GM12878 (cell line): ENCODE results near the gene TAS2R5. TPM values are rescaled to one million over a fixed set of nuclear protein-coding genes. Genes with fewer than 3 reads are reported as not detected.

Source experiments
- ATAC-seq: fragments of 200-7000 bp; cut with Tn5 transposase; 3 replicates; pipeline ENCODE4 v1.9.1; 2020; ENCODE audit warnings: mild to moderate bottlenecking, moderate library complexity
- BruUV-seq: library from RNA; stranded (reverse); fragments of 400-500 nt; replicated peaks from 2 replicates; lab custom pipeline; 2021; lab: Mats Ljungman, UMichigan
- CTCF ChIA-PET: fragments of 300-600 bp; sonication (Branson Sonifier 250); formaldehyde crosslinking; extraction: SDS; loops from one replicate; lab custom pipeline; 2021; ENCODE audit warnings: inconsistent platforms; lab: Yijun Ruan, JAX
- POLR2A ChIA-PET: fragments of 350-600 bp; formaldehyde crosslinking; extraction: SDS; loops from one replicate; lab custom pipeline; 2021; ENCODE audit warnings: inconsistent platforms; lab: Charles Lee
- RAD21 ChIA-PET: fragments of 300-600 bp; sonication (Branson Sonifier 250); formaldehyde crosslinking; loops from one replicate; lab custom pipeline; 2023; ENCODE audit warnings: antibody characterized with exemption; ENCODE audit not compliant: unreplicated experiment; lab: Charles Lee
- SMC1A ChIA-PET: fragments of 300-600 bp; sonication (Branson Sonifier 250); formaldehyde crosslinking; loops from one replicate; lab custom pipeline; 2023; ENCODE audit not compliant: unreplicated experiment, uncharacterized antibody; lab: Charles Lee
- DNase-seq: peaks from one replicate; pipeline ENCODE4 v3.0.0-alpha.2; 2011; ENCODE audit warnings: low read depth, low spot score
- FAIRE-seq: peaks from 3 replicates; lab custom pipeline; 2011; peaks lifted over from hg19 to GRCh38; lab: Jason Lieb, UNC
- H2AFZ ChIP-seq: 2 replicates; pipeline ENCODE4 v1.6.0; 2011; ENCODE audit warnings: low read depth, low read length, control low read depth; ENCODE audit not compliant: control insufficient read depth
- H3K27ac ChIP-seq: 2 replicates; pipeline ENCODE4 v1.5.1; 2011; ENCODE audit warnings: control low read depth; ENCODE audit not compliant: control insufficient read depth, insufficient read depth
- H3K27me3 ChIP-seq, 2 experiments: replicated peaks in 1 of 2; 2 replicates each; pipeline versions ENCODE4 v1.6.0 to v1.6.1; 2011; ENCODE audit warnings: low read length in 1 of 2; ENCODE audit not compliant: control insufficient read depth in 2 of 2, insufficient read depth in 2 of 2
- H3K36me3 ChIP-seq, 2 experiments: 2 replicates each; pipeline ENCODE4 v1.5.1; 2011; ENCODE audit warnings: low read length in 1 of 2; ENCODE audit not compliant: control insufficient read depth in 2 of 2, insufficient read depth in 2 of 2
- H3K4me1 ChIP-seq: 2 replicates; pipeline ENCODE4 v1.6.1; 2011; ENCODE audit warnings: mild to moderate bottlenecking, low read length, moderate library complexity, mixed read lengths; ENCODE audit not compliant: control insufficient read depth, insufficient read depth
- H3K4me2 ChIP-seq: 2 replicates; pipeline ENCODE4 v1.6.0; 2011; ENCODE audit warnings: control low read depth; ENCODE audit not compliant: control insufficient read depth, insufficient read depth
- H3K4me3 ChIP-seq: fragments of 200-600 bp; sonication (generic); 2 replicates; pipeline ENCODE4 v1.5.1; 2016
- H3K79me2 ChIP-seq: 2 replicates; pipeline ENCODE4 v1.6.0; 2011; ENCODE audit warnings: low read length; ENCODE audit not compliant: control insufficient read depth, insufficient read depth
- H3K9ac ChIP-seq: 2 replicates; pipeline ENCODE4 v1.8.0; 2011; ENCODE audit warnings: low read length, control low read depth, mixed read lengths; ENCODE audit not compliant: control insufficient read depth, insufficient read depth
- H3K9me3 ChIP-seq: replicated peaks from 3 replicates; pipeline ENCODE4 v1.5.1; 2011; ENCODE audit warnings: mild to moderate bottlenecking, low read length; ENCODE audit not compliant: control insufficient read depth, insufficient read depth
- H4K20me1 ChIP-seq: 2 replicates; pipeline ENCODE4 v1.6.0; 2011; ENCODE audit not compliant: control insufficient read depth, insufficient read depth
- CBFB ChIP-seq: IDR thresholded peaks from 2 replicates; pipeline ENCODE4 v1.6.1; 2016; ENCODE audit warnings: antibody characterized with exemption, low read depth
- EED ChIP-seq: sonication (generic); IDR thresholded peaks from 2 replicates; pipeline ENCODE4 v1.6.1; 2016; ENCODE audit warnings: antibody characterized with exemption, low read depth
- HDGF ChIP-seq: fragments of 450-650 bp; IDR thresholded peaks from 2 replicates; pipeline ENCODE4 v1.6.1; 2016; ENCODE audit warnings: antibody characterized with exemption
- IKZF1 ChIP-seq: fragments of 450-650 bp; conservative IDR thresholded peaks from 2 replicates; pipeline ENCODE4 v1.6.1; 2017; ENCODE audit warnings: antibody characterized with exemption, mild to moderate bottlenecking
- LARP7 ChIP-seq: fragments of 450-650 bp; IDR thresholded peaks from 2 replicates; pipeline ENCODE4 v1.6.1; 2017; ENCODE audit warnings: mild to moderate bottlenecking
- MTA2 ChIP-seq: fragments of 450-650 bp; IDR thresholded peaks from 2 replicates; pipeline ENCODE4 v1.6.1; 2016; ENCODE audit warnings: low read depth, mild to moderate bottlenecking, moderate library complexity
- MYC ChIP-seq: IDR thresholded peaks from 2 replicates; pipeline ENCODE4 v1.6.1; 2011; ENCODE audit warnings: mild to moderate bottlenecking, low read length, moderate library complexity, inconsistent platforms; ENCODE audit not compliant: insufficient read depth, insufficient replicate concordance, insufficient read length, severe bottlenecking
- NBN ChIP-seq: fragments of 450-650 bp; IDR thresholded peaks from 2 replicates; pipeline ENCODE4 v1.6.1; 2016
- PAX8 ChIP-seq: fragments of 450-650 bp; IDR thresholded peaks from 2 replicates; pipeline ENCODE4 v1.6.1; 2017; ENCODE audit warnings: mild to moderate bottlenecking, moderate library complexity
- RFX5 ChIP-seq: IDR thresholded peaks from 2 replicates; pipeline ENCODE4 v1.6.1; 2011; ENCODE audit warnings: low read depth, low read length, improper control_type of control experiment
- SMC3 ChIP-seq: IDR thresholded peaks from 2 replicates; pipeline ENCODE4 v1.6.1; 2011; ENCODE audit warnings: low read length, improper control_type of control experiment, borderline replicate concordance
- SRF ChIP-seq, 2 experiments: IDR thresholded peaks; 2 replicates each; pipeline ENCODE4 v1.6.1; 2011; ENCODE audit warnings: low read depth in 2 of 2, low read length in 2 of 2, mild to moderate bottlenecking in 1 of 2, moderate library complexity in 1 of 2
- SUPT20H ChIP-seq: IDR thresholded peaks from 2 replicates; pipeline ENCODE4 v1.6.1; 2011; ENCODE audit warnings: low read depth, mild to moderate bottlenecking, low read length, moderate library complexity, borderline replicate concordance; ENCODE audit not compliant: control insufficient read depth
- WGBS: methylation state at CpG from one replicate; pipeline ENCODE4 v1.1.6; 2016; ENCODE audit warnings: low lambda C conversion rate; ENCODE audit not compliant: insufficient replicate concordance, insufficient coverage; ENCODE audit errors: missing lambda C conversion rate; 5-methylcytosine and 5-hydroxymethylcytosine counted together
- in situ Hi-C: fragments of 300-500 bp; cut with MboI; formaldehyde crosslinking; loops from 9 replicates; pipeline ENCODE4 v1.14.3; 2018; ENCODE audit warnings: mixed read lengths
- intact Hi-C: fragments of 100-400 bp; cut with micrococcal nuclease; formaldehyde crosslinking; loops from one replicate; pipeline ENCODE4 v1.14.2; 2022; ENCODE audit not compliant: unreplicated experiment
- polyA plus RNA-seq, 11 experiments: library from polyadenylated mRNA; depleted of rRNA in 4 of 11; unstranded in 6 of 11; stranded (reverse) in 5 of 11; fragments of >200 nt; fragmentation: Nextera tagmentation in 4 of 11; fragmentation: Illumina TruSeq in 1 of 11; extraction: Ambion mirVana in 4 of 11; extraction: Trizol in 1 of 11; gene quantifications; 1 replicate in 1 of 11; 2 replicates in 10 of 11; pipeline versions ENCODE4 v1.2.1 to v1.2.3, GENCODE V29; 2011 to 2016; ENCODE audit warnings: inconsistent platforms in 2 of 11, missing spikeins in 2 of 11, low read depth in 1 of 11
- total RNA-seq, 4 experiments: library from RNA; depleted of rRNA in 3 of 4; stranded (reverse); fragments of >200 nt in 3 of 4; fragmentation: Illumina TruSeq in 1 of 4; extraction: Trizol in 1 of 4; gene quantifications; 2 replicates each; pipeline versions ENCODE4 v1.2.1 to v1.2.3, GENCODE V29; 2013 to 2021
- TF ChIP-seq, protein P1 (sequence below): IDR thresholded peaks from 2 replicates; pipeline ENCODE4 v1.6.1; 2012; ENCODE audit warnings: mild to moderate bottlenecking, low read depth, low read length
- TF ChIP-seq, protein P2 (sequence below): fragments of 450-650 bp; IDR thresholded peaks from 2 replicates; pipeline ENCODE4 v1.6.1; 2017; ENCODE audit warnings: antibody characterized with exemption, mild to moderate bottlenecking, moderate library complexity

The TAS2R5 gene
- total and polyA plus RNA-seq, 10 of the 15 experiments (the other 5 are each of a cell fraction or from before 2014, with no cell fraction given), result 0.07 to 2.1 (median 0.44) TPM; not detected in 3

GRCh38 chr7:141792526-141792925 lies 2.5 kb downstream of the TAS2R5 start:
- CTCF ChIA-PET, result interaction anchor here (1.0 kb wide), 1 partner anchor 36 kb away, joined by 3 read pairs; no protein-coding TSS in a partner anchor
- in situ Hi-C loops, result no loop called here
- intact Hi-C loops, result no loop called here

More at GRCh38 chr7:141792526-141792925, 2.5 kb downstream of the TAS2R5 start:
- SMC1A ChIA-PET, result no interaction called here
- RAD21 ChIA-PET, result no interaction called here
- H4K20me1 ChIP-seq, result no peaks in the 10 kb centered on the region
- WGBS, result 100% methylated on average over 2 of the region's 2 CpGs
- no peaks in the 10 kb centered on the region for H3K27me3 ChIP-seq
- H2AFZ ChIP-seq, result no peak overlapping the region
- no peaks in the 10 kb centered on the region for H3K4me1 ChIP-seq
- H3K4me2 ChIP-seq, result no peak overlapping the region
- no peak for TF ChIP-seq MYC
- no peak for TF ChIP-seq NBN
- TF ChIP-seq RFX5, result no peak
- TF ChIP-seq HDGF, result no peak
- no peak for TF ChIP-seq SUPT20H
- TF ChIP-seq, protein P1, sequence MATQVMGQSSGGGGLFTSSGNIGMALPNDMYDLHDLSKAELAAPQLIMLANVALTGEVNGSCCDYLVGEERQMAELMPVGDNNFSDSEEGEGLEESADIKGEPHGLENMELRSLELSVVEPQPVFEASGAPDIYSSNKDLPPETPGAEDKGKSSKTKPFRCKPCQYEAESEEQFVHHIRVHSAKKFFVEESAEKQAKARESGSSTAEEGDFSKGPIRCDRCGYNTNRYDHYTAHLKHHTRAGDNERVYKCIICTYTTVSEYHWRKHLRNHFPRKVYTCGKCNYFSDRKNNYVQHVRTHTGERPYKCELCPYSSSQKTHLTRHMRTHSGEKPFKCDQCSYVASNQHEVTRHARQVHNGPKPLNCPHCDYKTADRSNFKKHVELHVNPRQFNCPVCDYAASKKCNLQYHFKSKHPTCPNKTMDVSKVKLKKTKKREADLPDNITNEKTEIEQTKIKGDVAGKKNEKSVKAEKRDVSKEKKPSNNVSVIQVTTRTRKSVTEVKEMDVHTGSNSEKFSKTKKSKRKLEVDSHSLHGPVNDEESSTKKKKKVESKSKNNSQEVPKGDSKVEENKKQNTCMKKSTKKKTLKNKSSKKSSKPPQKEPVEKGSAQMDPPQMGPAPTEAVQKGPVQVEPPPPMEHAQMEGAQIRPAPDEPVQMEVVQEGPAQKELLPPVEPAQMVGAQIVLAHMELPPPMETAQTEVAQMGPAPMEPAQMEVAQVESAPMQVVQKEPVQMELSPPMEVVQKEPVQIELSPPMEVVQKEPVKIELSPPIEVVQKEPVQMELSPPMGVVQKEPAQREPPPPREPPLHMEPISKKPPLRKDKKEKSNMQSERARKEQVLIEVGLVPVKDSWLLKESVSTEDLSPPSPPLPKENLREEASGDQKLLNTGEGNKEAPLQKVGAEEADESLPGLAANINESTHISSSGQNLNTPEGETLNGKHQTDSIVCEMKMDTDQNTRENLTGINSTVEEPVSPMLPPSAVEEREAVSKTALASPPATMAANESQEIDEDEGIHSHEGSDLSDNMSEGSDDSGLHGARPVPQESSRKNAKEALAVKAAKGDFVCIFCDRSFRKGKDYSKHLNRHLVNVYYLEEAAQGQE, result no peak
- no peak for TF ChIP-seq PAX8
- TF ChIP-seq, protein P2, sequence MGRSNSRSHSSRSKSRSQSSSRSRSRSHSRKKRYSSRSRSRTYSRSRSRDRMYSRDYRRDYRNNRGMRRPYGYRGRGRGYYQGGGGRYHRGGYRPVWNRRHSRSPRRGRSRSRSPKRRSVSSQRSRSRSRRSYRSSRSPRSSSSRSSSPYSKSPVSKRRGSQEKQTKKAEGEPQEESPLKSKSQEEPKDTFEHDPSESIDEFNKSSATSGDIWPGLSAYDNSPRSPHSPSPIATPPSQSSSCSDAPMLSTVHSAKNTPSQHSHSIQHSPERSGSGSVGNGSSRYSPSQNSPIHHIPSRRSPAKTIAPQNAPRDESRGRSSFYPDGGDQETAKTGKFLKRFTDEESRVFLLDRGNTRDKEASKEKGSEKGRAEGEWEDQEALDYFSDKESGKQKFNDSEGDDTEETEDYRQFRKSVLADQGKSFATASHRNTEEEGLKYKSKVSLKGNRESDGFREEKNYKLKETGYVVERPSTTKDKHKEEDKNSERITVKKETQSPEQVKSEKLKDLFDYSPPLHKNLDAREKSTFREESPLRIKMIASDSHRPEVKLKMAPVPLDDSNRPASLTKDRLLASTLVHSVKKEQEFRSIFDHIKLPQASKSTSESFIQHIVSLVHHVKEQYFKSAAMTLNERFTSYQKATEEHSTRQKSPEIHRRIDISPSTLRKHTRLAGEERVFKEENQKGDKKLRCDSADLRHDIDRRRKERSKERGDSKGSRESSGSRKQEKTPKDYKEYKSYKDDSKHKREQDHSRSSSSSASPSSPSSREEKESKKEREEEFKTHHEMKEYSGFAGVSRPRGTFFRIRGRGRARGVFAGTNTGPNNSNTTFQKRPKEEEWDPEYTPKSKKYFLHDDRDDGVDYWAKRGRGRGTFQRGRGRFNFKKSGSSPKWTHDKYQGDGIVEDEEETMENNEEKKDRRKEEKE, result no peak
- TF ChIP-seq CBFB, result no peak
- TF ChIP-seq SRF (IDR thresholded peaks at IDR 0.05; ENCODE audit: low read depth in 2 of 2, low read length in 2 of 2), result no peak
- TF ChIP-seq EED, result no peak
- no peak for TF ChIP-seq MTA2
- TF ChIP-seq SMC3, result no peak
- no peak for TF ChIP-seq IKZF1
- no peak for TF ChIP-seq LARP7
- POLR2A ChIA-PET, result no interaction called here
- H3K36me3 ChIP-seq, result no peaks in the 10 kb centered on the region; a peak in 2 of 4 replicates
- H3K4me3 ChIP-seq, result no peak overlapping the region
- H3K79me2 ChIP-seq, result no peaks in the 10 kb centered on the region
- no peak overlapping the region for H3K27ac ChIP-seq
- DNase-seq, result no peak
- H3K9me3 ChIP-seq, result no peaks in the 10 kb centered on the region
- BruUV-seq, result no TSS peak
- ATAC-seq, result no peak
- no peak overlapping the region for H3K9ac ChIP-seq
- no peak for FAIRE-seq
